ENCODE results near the gene CRIM1.

Gene CRIM1

GRCh38 chr2:36425608-36426355, 70.2 kb downstream of the CRIM1 start:
- no peak for DNase-seq

- no peak for DNase-seq
Observed at GRCh38 chr2:36427790-36428243, 72.2 kb downstream of the CRIM1 start.

GRCh38 chr2:36430549-36430948, 75.0 kb downstream of the CRIM1 start:
- DNase-seq, result no peak

- DNase-seq, result no peak
Observed at GRCh38 chr2:36432479-36432878, 76.9 kb downstream of the CRIM1 start.

- no peak for DNase-seq
Observed at GRCh38 chr2:36433311-36434217, 78.0 kb downstream of the CRIM1 start.

- DNase-seq, result no peak
Observed at GRCh38 chr2:36438449-36438977, 82.9 kb downstream of the CRIM1 start.

- DNase-seq, result no peak
Observed at GRCh38 chr2:36439084-36439483, 83.5 kb downstream of the CRIM1 start.

- DNase-seq, result no peak
Observed at GRCh38 chr2:36441065-36441625, 85.6 kb downstream of the CRIM1 start.

GRCh38 chr2:36441816-36442215, 86.2 kb downstream of the CRIM1 start:
- no peak for DNase-seq

- no peak for DNase-seq
Observed at GRCh38 chr2:36444216-36444936, 88.8 kb downstream of the CRIM1 start.

- no peak for DNase-seq
Observed at GRCh38 chr2:36445185-36445866, 89.7 kb downstream of the CRIM1 start.

- no peak for DNase-seq
Observed at GRCh38 chr2:36446294-36446693, 90.7 kb downstream of the CRIM1 start.

- DNase-seq, result no peak
Observed at GRCh38 chr2:36449213-36449612, 93.6 kb downstream of the CRIM1 start.

- DNase-seq, result no peak
Observed at GRCh38 chr2:36449943-36450392, 94.4 kb downstream of the CRIM1 start.

- no peak for DNase-seq
Observed at GRCh38 chr2:36450466-36451196, 95.1 kb downstream of the CRIM1 start.

- no peak for DNase-seq
Observed at GRCh38 chr2:36451512-36451911, 95.9 kb downstream of the CRIM1 start.

GRCh38 chr2:36452260-36452659, 96.7 kb downstream of the CRIM1 start:
- DNase-seq, result no peak

- DNase-seq, result no peak
Observed at GRCh38 chr2:36453652-36454051, 98.1 kb downstream of the CRIM1 start.

- DNase-seq, result no peak
Observed at GRCh38 chr2:36455011-36455410, 99.4 kb downstream of the CRIM1 start.

GRCh38 chr2:36455788-36456187, 100.2 kb downstream of the CRIM1 start:
- DNase-seq, result no peak
